Activated CD4-positive, alpha-beta T cell treated with anti-CD3 and anti-CD28 coated beads, Interleukin-2, Interleukin-6, amounts not matched to agents 100 ng/mL and 50 ng/mL, durations not matched to agents 16 hours and 8 hours (primary cell): ENCODE data around the gene NEURL3.
"Not testable (repeated sequence)": the region's sequence is repeated elsewhere in the genome, so short reads cannot be mapped to it uniquely, and the experiment has no call there.

Experiments
- DNase-seq: peaks from one replicate; pipeline ENCODE4 v3.0.0-alpha.2; 2020

Gene NEURL3

GRCh38 chr2:96477458-96477857, 27.7 kb downstream of the NEURL3 start:
- DNase-seq: no peak

GRCh38 chr2:96471772-96472171, 33.4 kb downstream of the NEURL3 start:
- no peak for DNase-seq

GRCh38 chr2:96470636-96471035, 34.5 kb downstream of the NEURL3 start:
- DNase-seq: peak; percentile 58

DNA sequence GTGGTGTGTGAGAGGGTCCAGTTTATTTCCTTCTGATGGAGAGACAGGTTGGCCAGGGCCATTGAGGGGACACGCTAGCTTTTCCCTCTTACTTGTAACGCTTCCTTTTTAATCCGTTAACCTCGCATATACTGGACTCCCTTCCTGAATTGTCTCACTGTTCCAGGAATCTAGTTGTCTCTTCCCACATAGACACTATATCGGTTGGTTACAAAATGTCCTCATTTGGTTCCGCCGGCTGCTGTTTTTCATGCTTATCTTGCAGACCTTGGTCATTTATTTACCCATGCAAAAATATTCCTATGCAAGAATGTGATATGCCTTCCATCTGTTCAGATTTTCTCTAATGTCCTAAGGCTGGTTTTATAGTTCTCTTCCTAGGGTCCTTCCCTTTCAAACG, 35.0 kb downstream of the NEURL3 start:
- no peak for DNase-seq

- no peak for DNase-seq
Measured at GRCh38 chr2:96468904-96469303, 36.3 kb downstream of the NEURL3 start.

DNA sequence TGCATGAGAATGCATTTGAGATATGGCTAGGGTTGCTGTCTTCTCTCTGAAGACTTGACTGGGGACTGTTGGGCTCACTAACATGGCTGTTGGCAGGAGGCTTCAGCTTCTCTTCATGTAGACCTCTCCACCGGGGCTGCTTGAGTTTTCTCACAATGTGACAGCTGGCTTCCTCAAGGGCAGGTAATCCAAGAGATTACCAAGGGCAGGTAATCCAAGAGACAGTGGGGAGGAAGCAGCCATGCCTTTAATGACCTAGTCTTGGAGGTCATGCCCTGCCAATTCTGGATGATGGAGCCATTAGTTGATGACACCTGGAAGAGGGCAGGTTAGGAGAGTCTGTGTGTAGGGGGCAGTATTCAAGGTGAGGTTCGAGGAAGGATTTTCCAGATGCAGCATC, 40.5 kb downstream of the NEURL3 start:
- no peak for DNase-seq

GRCh38 chr2:96464061-96464460, 41.1 kb downstream of the NEURL3 start:
- DNase-seq: no peak

GRCh38 chr2:96463119-96463518, 42.0 kb downstream of the NEURL3 start:
- DNase-seq: no peak

DNA sequence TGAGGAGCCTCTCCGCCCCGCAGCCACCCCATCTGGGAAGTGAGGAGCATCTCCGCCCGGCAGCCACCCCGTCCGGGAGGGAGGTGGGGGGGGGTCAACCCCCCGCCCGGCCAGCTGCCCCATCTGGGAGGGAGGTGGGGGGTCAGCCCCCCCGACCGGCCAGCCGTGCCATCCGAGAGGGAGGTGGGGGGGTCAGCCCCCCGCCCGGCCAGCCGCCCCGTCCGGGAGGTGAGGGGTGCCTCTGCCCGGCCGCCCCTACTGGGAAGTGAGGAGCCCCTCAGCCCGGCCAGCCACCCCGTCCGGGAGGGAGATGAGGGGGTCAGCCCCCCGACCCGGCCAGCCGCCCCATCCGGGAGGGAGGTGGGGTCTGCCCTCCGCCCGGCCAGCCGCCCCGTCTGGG, 43.5 kb downstream of the NEURL3 start:
- not testable (repeated sequence) for DNase-seq

- DNase-seq: no peak
Measured at GRCh38 chr2:96452053-96452452, 53.1 kb downstream of the NEURL3 start.

DNA sequence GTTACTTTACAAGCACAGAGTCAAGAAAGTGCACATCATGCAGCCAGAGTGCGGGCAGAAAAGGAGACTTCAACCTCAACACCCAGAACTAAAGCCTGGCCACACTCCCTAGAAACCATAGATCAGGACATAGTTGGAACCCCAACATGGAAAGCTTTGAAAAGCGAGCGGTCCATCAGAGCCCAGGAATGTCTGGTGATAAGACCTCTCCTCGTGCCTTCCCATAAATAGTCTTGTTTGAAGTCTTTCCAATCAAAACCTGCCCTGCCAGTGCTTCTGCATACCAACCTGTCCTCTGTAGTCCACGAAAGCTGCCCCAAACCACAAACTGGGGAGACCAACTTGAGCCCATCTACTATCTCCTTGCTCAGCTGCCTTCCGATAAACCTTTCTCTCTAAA, 55.5 kb downstream of the NEURL3 start:
- DNase-seq: no peak

DNA sequence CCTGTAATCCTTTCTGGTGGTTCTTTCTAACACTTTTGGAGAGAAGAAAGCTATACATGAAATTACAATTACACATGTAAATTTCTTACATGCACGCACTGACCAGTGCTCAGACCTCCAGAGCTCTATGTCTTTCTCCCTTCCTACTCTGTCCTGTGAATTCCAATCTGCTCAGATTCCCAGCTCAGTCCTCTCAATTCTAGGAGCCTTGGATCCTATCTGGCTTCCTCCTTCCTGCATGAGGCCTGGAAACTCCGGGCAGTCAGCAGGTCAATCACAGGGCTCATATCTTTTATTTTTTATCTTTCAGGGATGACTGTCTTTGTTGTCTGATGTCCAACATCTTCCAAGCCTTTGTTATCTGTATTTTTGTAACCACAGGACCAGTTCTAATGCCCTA, 56.0 kb downstream of the NEURL3 start:
- no peak for DNase-seq

GRCh38 chr2:96447726-96448125, 57.4 kb downstream of the NEURL3 start:
- no peak for DNase-seq
